HCT116 (cell line): ENCODE data around the gene MGME1. TPM values are rescaled to one million over a fixed set of nuclear protein-coding genes. Genes with fewer than 3 reads are reported as not detected.

Experiments
- ATAC-seq: fragments of 200-7000 bp; cut with Tn5 transposase; 2 replicates; pipeline ENCODE4 v1.9.1; 2020; ENCODE audit warnings: mild to moderate bottlenecking, moderate library complexity
- BruUV-seq: library from RNA; stranded (reverse); fragments of 400-500 nt; replicated peaks from 2 replicates; lab custom pipeline; 2021; lab: Mats Ljungman, UMichigan
- CTCF ChIA-PET: fragments of 300-600 bp; sonication (Branson Sonifier 250); formaldehyde crosslinking; loops from one replicate; lab custom pipeline; 2021; ENCODE audit warnings: antibody characterized with exemption; lab: Charles Lee
- POLR2A ChIA-PET: fragments of 300-600, 350-600 bp; sonication (Branson Sonifier 250); formaldehyde crosslinking; loops from one replicate; lab custom pipeline; 2021; ENCODE audit warnings: antibody characterized with exemption; lab: Charles Lee
- RAD21 ChIA-PET, 2 experiments: fragments of 300-600 bp; sonication (Branson Sonifier 250); formaldehyde crosslinking; loops; one replicate each; lab custom pipeline; 2023; ENCODE audit warnings: low total read pairs in 2 of 2; ENCODE audit not compliant: uncharacterized antibody in 2 of 2, unreplicated experiment in 2 of 2, low non-redundant PET in 1 of 2; lab: Charles Lee
- DNase-seq: peaks from one replicate; pipeline ENCODE4 v3.0.0-alpha.2; 2010; ENCODE audit warnings: low read depth, low spot score
- H2AFZ ChIP-seq: fragments of 200-600 bp; shearing (Covaris generic), sonication (generic); 2 replicates; pipeline ENCODE4 v1.6.1; 2017; ENCODE audit warnings: low read depth, mixed run types, mixed read lengths, antibody characterized with exemption, low read length; ENCODE audit not compliant: poor library complexity, severe bottlenecking
- H3K27ac ChIP-seq: 2 replicates; pipeline ENCODE4 v1.5.1; 2012; ENCODE audit warnings: low read depth, low read length
- H3K27me3 ChIP-seq: fragments of 200-600 bp; sonication (generic); 2 replicates; pipeline ENCODE4 v1.6.1; 2016; ENCODE audit warnings: mixed run types, low read length, mixed read lengths; ENCODE audit not compliant: insufficient read depth
- H3K36me3 ChIP-seq, 2 experiments: fragments of 200-500 bp in 1 of 2; fragments of 200-600 bp in 1 of 2; sonication (Bioruptor generic) in 1 of 2; sonication (generic) in 1 of 2; 2 replicates each; pipeline versions ENCODE4 v1.5.1 to v1.6.1; 2014 to 2016; ENCODE audit warnings: low read length in 2 of 2, inconsistent platforms in 1 of 2, mixed read lengths in 1 of 2, mixed run types in 1 of 2; ENCODE audit not compliant: insufficient read depth in 2 of 2, control insufficient read depth in 1 of 2
- H3K4me1 ChIP-seq, 2 experiments: fragments of 200-600 bp in 1 of 2; sonication (generic) in 1 of 2; 2 replicates each; pipeline versions ENCODE4 v1.5.1 to v1.6.1; 2012 to 2017; ENCODE audit warnings: low read length in 2 of 2, inconsistent platforms in 1 of 2, mild to moderate bottlenecking in 1 of 2, mixed read lengths in 1 of 2, mixed run types in 1 of 2, moderate library complexity in 1 of 2; ENCODE audit not compliant: insufficient read depth in 2 of 2, control insufficient read depth in 1 of 2
- H3K4me2 ChIP-seq: fragments of 200-600 bp; sonication (generic); 2 replicates; pipeline ENCODE4 v1.6.1; 2017; ENCODE audit warnings: mixed run types, low read length, mixed read lengths
- H3K4me3 ChIP-seq, 2 experiments: fragments of 200-600 bp in 1 of 2; sonication (generic) in 1 of 2; replicated peaks in 1 of 2; 2 replicates each; pipeline ENCODE4 v1.5.1; 2011 to 2016; ENCODE audit warnings: low read length in 2 of 2, control low read depth in 1 of 2, low read depth in 1 of 2, mild to moderate bottlenecking in 1 of 2, mixed read lengths in 1 of 2, mixed run types in 1 of 2
- H3K79me2 ChIP-seq: fragments of 200-600 bp; sonication (generic); 2 replicates; pipeline ENCODE4 v1.6.1; 2017; ENCODE audit warnings: mild to moderate bottlenecking, mixed run types, low read length, moderate library complexity, mixed read lengths; ENCODE audit not compliant: insufficient read depth
- H3K9ac ChIP-seq: fragments of 200-600 bp; sonication (generic); 2 replicates; pipeline ENCODE4 v1.6.1; 2016; ENCODE audit warnings: low read length, mixed read lengths
- H3K9me2 ChIP-seq: fragments of 200-600 bp; sonication (generic), shearing (Covaris generic); 2 replicates; pipeline ENCODE4 v1.6.1; 2017; ENCODE audit warnings: mixed run types, mild to moderate bottlenecking, moderate library complexity; ENCODE audit not compliant: insufficient read depth
- H3K9me3 ChIP-seq, 2 experiments: fragments of 200-500 bp in 1 of 2; fragments of 200-600 bp in 1 of 2; sonication (Bioruptor generic) in 1 of 2; sonication (generic) in 1 of 2; 2 replicates each; pipeline ENCODE4 v1.6.1; 2014 to 2017; ENCODE audit warnings: low read length in 2 of 2, mixed read lengths in 2 of 2, inconsistent platforms in 1 of 2, low read depth in 1 of 2, mild to moderate bottlenecking in 1 of 2, mixed run types in 1 of 2, moderate library complexity in 1 of 2; ENCODE audit not compliant: control insufficient read depth in 1 of 2, insufficient read depth in 1 of 2
- H4K20me1 ChIP-seq: fragments of 200-600 bp; sonication (generic), shearing (Covaris generic); 2 replicates; pipeline ENCODE4 v1.6.1; 2017; ENCODE audit warnings: mixed run types, mild to moderate bottlenecking, moderate library complexity; ENCODE audit not compliant: insufficient read depth
- CBX3 ChIP-seq: IDR thresholded peaks from 2 replicates; pipeline ENCODE4 v1.6.1; 2012; ENCODE audit warnings: low read depth
- EGR1 ChIP-seq: IDR thresholded peaks from 2 replicates; pipeline ENCODE4 v1.6.1; 2012; ENCODE audit warnings: low read depth
- ELF1 ChIP-seq: IDR thresholded peaks from 2 replicates; pipeline ENCODE4 v1.6.1; 2012; ENCODE audit warnings: low read depth, borderline replicate concordance
- EZH2 ChIP-seq: fragments of 200-600 bp; sonication (generic); IDR thresholded peaks from 2 replicates; pipeline ENCODE4 v1.6.1; 2017; ENCODE audit warnings: antibody characterized with exemption, mixed run types
- EZH2phosphoT487 ChIP-seq: fragments of 200-600 bp; IDR thresholded peaks from 2 replicates; pipeline ENCODE4 v1.6.1; 2018; ENCODE audit warnings: antibody characterized with exemption, borderline replicate concordance
- FOSL1 ChIP-seq: IDR thresholded peaks from 2 replicates; pipeline ENCODE4 v1.6.1; 2012; ENCODE audit warnings: low read depth
- SP1 ChIP-seq: IDR thresholded peaks from 2 replicates; pipeline ENCODE4 v1.6.1; 2012; ENCODE audit warnings: low read depth
- SRF ChIP-seq: IDR thresholded peaks from 2 replicates; pipeline ENCODE4 v1.6.1; 2012; ENCODE audit warnings: low read depth
- YY1 ChIP-seq: IDR thresholded peaks from 2 replicates; pipeline ENCODE4 v1.6.1; 2011; ENCODE audit warnings: low read length, low read depth, moderate library complexity, mild to moderate bottlenecking; ENCODE audit not compliant: insufficient replicate concordance; ENCODE audit errors: extremely low read depth
- intact Hi-C: fragments of 100-400 bp; cut with micrococcal nuclease; formaldehyde crosslinking; loops from 2 replicates; pipeline ENCODE4 v1.10.0; 2022
- total RNA-seq: library from RNA; stranded (reverse); gene quantifications from one replicate; pipeline ENCODE4 v1.2.1, GENCODE V29; 2021; ENCODE audit not compliant: unreplicated experiment
- TF ChIP-seq, protein P1 (sequence below): IDR thresholded peaks from 2 replicates; pipeline ENCODE4 v1.6.1; 2012
- TF ChIP-seq, protein P2 (sequence below): IDR thresholded peaks from 2 replicates; pipeline ENCODE4 v1.6.1; 2012

MGME1 gene
- total RNA-seq, 1 experiment from 2014 or later = 37.1 TPM

DNA sequence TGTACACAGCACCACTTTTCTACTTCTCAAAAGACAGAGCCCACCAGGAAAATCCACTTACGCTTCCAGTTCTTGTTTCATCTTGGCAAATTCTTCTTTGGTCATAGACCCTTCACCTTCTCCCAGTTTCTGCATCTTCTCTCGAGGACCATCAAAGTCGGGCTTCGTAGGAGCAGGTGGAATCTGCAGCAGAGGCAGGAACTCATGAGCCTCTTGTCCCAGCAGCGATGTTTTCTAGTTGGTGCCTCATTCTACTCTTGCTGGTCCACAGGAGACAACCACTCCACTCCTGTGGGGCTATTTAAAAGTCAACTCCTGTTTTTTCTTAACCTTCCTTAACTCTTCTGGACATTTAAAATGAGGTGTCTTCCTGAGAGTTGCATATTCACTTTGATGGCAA is 14.9 kb upstream of the MGME1 start:
- DNase-seq = no peak
- Histone ChIP-seq H3K79me2 (peaks cover 99% of the 10 kb centered on the region), H3K9ac (no peak overlapping the region), H3K4me2 (no peak overlapping the region), H2AFZ (no peak overlapping the region), H3K9me2 (no peaks in the 10 kb centered on the region), H3K36me3 (peaks cover 76 to 87% of the 10 kb centered on the region in 2 experiments), H4K20me1 (peaks cover 32% of the 10 kb centered on the region; the same call in 1 of the 2 replicates), H3K4me1 (no peaks in the 10 kb centered on the region), H3K9me3 (no peaks in the 10 kb centered on the region), H3K27me3 (no peaks in the 10 kb centered on the region)
- BruUV-seq = no TSS peak
- ChIA-PET RAD21 (no interaction called here), CTCF (no interaction called here)
- intact Hi-C loops = no loop called here
- ATAC-seq = no peak
- TF ChIP-seq, protein P1, sequence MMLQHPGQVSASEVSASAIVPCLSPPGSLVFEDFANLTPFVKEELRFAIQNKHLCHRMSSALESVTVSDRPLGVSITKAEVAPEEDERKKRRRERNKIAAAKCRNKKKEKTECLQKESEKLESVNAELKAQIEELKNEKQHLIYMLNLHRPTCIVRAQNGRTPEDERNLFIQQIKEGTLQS = no peak
- TF ChIP-seq, all 23 proteins: peak for 0
- Histone ChIP-seq H3K27ac (no peak overlapping the region), H3K4me3 (no peak overlapping the region)
- POLR2A ChIA-PET = no interaction called here

DNA sequence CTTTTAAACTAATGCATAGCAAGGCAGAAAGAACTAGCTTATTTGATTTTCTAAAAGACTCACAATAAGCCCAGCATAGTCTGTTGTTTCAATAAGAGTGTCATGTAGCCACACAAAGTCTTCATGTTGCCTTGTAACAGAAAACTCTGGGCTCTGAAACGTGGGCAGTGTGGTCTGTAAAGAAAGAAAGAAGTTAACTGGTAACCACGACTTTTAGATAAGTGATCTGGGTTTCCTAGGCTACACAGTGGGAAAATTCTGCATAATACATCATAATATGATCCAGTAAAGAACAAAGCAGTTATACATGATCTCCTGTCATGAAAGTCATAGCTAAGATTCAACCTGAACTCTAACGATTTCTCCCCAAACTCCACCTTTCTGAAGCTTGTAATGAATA is 13.5 kb upstream of the MGME1 start:
- Histone ChIP-seq H3K79me2 (peaks cover 99% of the 10 kb centered on the region), H3K9me2 (no peaks in the 10 kb centered on the region), H4K20me1 (peaks cover 39% of the 10 kb centered on the region; the same call in 1 of the 2 replicates), H3K36me3 (peaks cover 62 to 73% of the 10 kb centered on the region in 2 experiments), H3K9ac (no peak overlapping the region), H3K4me2 (no peak overlapping the region), H2AFZ (no peak overlapping the region), H3K27me3 (no peaks in the 10 kb centered on the region), H3K9me3 (no peaks in the 10 kb centered on the region), H3K4me3 (no peak overlapping the region), H3K4me1 (peaks cover 0 to 8% of the 10 kb centered on the region in 2 experiments; a peak in 1 of 4 replicates), H3K27ac (no peak overlapping the region)
- intact Hi-C loops = no loop called here
- no TSS peak for BruUV-seq
- TF ChIP-seq, protein P2, sequence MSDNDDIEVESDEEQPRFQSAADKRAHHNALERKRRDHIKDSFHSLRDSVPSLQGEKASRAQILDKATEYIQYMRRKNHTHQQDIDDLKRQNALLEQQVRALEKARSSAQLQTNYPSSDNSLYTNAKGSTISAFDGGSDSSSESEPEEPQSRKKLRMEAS = no peak
- no peak for TF ChIP-seq ELF1
- no peak for TF ChIP-seq YY1
- TF ChIP-seq SP1 = no peak
- no peak for TF ChIP-seq FOSL1
- TF ChIP-seq EGR1 = no peak
- no peak for TF ChIP-seq SRF
- no peak for TF ChIP-seq CBX3
- no peak for TF ChIP-seq EZH2
- no peak for TF ChIP-seq EZH2phosphoT487
- DNase-seq = no peak
- POLR2A ChIA-PET = no interaction called here
- CTCF ChIA-PET = no interaction called here
- ATAC-seq = no peak
- RAD21 ChIA-PET = no interaction called here
